Fibroblast of lung (primary cell): Measurements from ENCODE around the gene GABBR2.

ENCODE experiments used
- EZH2 ChIP-seq: IDR thresholded peaks from 2 replicates; pipeline ENCODE4 v1.5.1; 2012; ENCODE audit warnings: low read length, control low read depth, mild to moderate bottlenecking; ENCODE audit errors: missing control alignments
- TF ChIP-seq, protein P1 (sequence below), 2 donors: IDR thresholded peaks in 1 of 2; conservative IDR thresholded peaks in 1 of 2; 1 replicate in 1 of 2; 2 replicates in 1 of 2; pipeline ENCODE4 v1.5.1; 2011 to 2012; ENCODE audit warnings: low read length in 2 of 2, control low read depth in 1 of 2, inconsistent platforms in 1 of 2, low read depth in 1 of 2, mild to moderate bottlenecking in 1 of 2

DNA sequence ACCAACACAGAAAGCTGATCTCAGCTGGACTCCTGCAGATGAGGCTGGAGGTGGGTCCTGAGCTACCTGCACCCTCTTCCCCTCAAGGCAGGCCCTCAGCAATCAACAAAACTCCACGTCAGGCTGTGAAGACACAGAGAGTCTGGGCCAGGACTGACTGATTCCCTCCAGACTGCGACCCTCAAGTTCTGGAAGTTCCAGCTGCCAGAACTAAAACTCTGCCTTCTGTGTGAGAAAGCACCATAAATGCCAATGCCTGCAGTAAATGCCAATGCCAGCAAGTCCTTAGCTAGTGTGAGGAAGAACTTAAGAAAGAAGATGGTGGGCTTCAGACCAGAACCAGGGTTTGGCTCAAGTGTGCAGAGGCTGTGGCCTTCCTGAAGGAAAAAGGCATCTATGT lies 42.5 kb upstream of the GABBR2 start:
- TF ChIP-seq, protein P1, sequence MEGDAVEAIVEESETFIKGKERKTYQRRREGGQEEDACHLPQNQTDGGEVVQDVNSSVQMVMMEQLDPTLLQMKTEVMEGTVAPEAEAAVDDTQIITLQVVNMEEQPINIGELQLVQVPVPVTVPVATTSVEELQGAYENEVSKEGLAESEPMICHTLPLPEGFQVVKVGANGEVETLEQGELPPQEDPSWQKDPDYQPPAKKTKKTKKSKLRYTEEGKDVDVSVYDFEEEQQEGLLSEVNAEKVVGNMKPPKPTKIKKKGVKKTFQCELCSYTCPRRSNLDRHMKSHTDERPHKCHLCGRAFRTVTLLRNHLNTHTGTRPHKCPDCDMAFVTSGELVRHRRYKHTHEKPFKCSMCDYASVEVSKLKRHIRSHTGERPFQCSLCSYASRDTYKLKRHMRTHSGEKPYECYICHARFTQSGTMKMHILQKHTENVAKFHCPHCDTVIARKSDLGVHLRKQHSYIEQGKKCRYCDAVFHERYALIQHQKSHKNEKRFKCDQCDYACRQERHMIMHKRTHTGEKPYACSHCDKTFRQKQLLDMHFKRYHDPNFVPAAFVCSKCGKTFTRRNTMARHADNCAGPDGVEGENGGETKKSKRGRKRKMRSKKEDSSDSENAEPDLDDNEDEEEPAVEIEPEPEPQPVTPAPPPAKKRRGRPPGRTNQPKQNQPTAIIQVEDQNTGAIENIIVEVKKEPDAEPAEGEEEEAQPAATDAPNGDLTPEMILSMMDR (conservative IDR thresholded peaks at IDR 0.05 in 1 of 2, IDR thresholded peaks at IDR 0.05 in 1 of 2; ENCODE audit: low read depth in 1 of 2, low read length in 2 of 2) = no peak
- no peak for TF ChIP-seq EZH2
